ENCODE measurements around the gene ITPRIPL1.
A peak's percentile ranks its signal among the peaks of the same experiment; 100 is the strongest.

The ITPRIPL1 gene

GRCh38 chr2:96324721-96325040, 436 bp upstream of the ITPRIPL1 start:
- DNase-seq = no peak

GRCh38 chr2:96325884-96326255, 753 bp downstream of the ITPRIPL1 start:
- peak; percentile 60 for DNase-seq

GRCh38 chr2:96326564-96326963, 1.4 kb downstream of the ITPRIPL1 start:
- no peak for DNase-seq

- no peak for DNase-seq
Observed at GRCh38 chr2:96326990-96327820, 2.1 kb downstream of the ITPRIPL1 start.

GRCh38 chr2:96329456-96329855, 4.3 kb downstream of the ITPRIPL1 start:
- no peak for DNase-seq

- no peak for DNase-seq
Observed at GRCh38 chr2:96329874-96330273, 4.8 kb downstream of the ITPRIPL1 start.

GRCh38 chr2:96330407-96330806, 5.3 kb downstream of the ITPRIPL1 start:
- DNase-seq = no peak

GRCh38 chr2:96333708-96334107, 8.6 kb downstream of the ITPRIPL1 start:
- no peak for DNase-seq

- DNase-seq = no peak
Observed at GRCh38 chr2:96336104-96336775, 11.1 kb downstream of the ITPRIPL1 start.

- DNase-seq = no peak
Observed at GRCh38 chr2:96336873-96337272, 11.8 kb downstream of the ITPRIPL1 start.

GRCh38 chr2:96340493-96341414, 15.6 kb downstream of the ITPRIPL1 start:
- DNase-seq = no peak

GRCh38 chr2:96341641-96342040, 16.5 kb downstream of the ITPRIPL1 start:
- no peak for DNase-seq

GRCh38 chr2:96342085-96342484, 17.0 kb downstream of the ITPRIPL1 start:
- peak; percentile 40 for DNase-seq

- DNase-seq = peak; percentile 44
Observed at GRCh38 chr2:96344011-96344410, 18.9 kb downstream of the ITPRIPL1 start.

GRCh38 chr2:96345438-96345837, 20.3 kb downstream of the ITPRIPL1 start:
- DNase-seq = no peak

GRCh38 chr2:96345868-96346462, 20.8 kb downstream of the ITPRIPL1 start:
- DNase-seq = no peak

GRCh38 chr2:96347395-96347794, 22.3 kb downstream of the ITPRIPL1 start:
- no peak for DNase-seq

- DNase-seq = no peak
Observed at GRCh38 chr2:96353032-96353561, 28.0 kb downstream of the ITPRIPL1 start.

- no peak for DNase-seq
Observed at GRCh38 chr2:96353606-96354101, 28.5 kb downstream of the ITPRIPL1 start.

GRCh38 chr2:96354492-96354891, 29.4 kb downstream of the ITPRIPL1 start:
- no peak for DNase-seq

GRCh38 chr2:96356889-96357288, 31.8 kb downstream of the ITPRIPL1 start:
- DNase-seq = no peak

GRCh38 chr2:96359310-96359709, 34.2 kb downstream of the ITPRIPL1 start:
- DNase-seq = peak; percentile 35

GRCh38 chr2:96359866-96360265, 34.7 kb downstream of the ITPRIPL1 start:
- DNase-seq = no peak
